ENCODE measurements around the gene PRR7.

PRR7 gene

GRCh38 chr5:177499842-177500241 lies 53.2 kb downstream of the PRR7 start:
- DNase-seq (ENCODE audit: low spot score): no peak

GRCh38 chr5:177500685-177501522 lies 54.3 kb downstream of the PRR7 start:
- peak; percentile 89 for DNase-seq (ENCODE audit: low spot score)

GRCh38 chr5:177501874-177502678 lies 55.5 kb downstream of the PRR7 start:
- no peak for DNase-seq (ENCODE audit: low spot score)

GRCh38 chr5:177502886-177503285 lies 56.3 kb downstream of the PRR7 start:
- no peak for DNase-seq (ENCODE audit: low spot score)

GRCh38 chr5:177503351-177504085 lies 56.9 kb downstream of the PRR7 start:
- DNase-seq (ENCODE audit: low spot score): no peak

GRCh38 chr5:177504086-177505056 lies 57.8 kb downstream of the PRR7 start:
- DNase-seq (ENCODE audit: low spot score): no peak

GRCh38 chr5:177505075-177505474 lies 58.5 kb downstream of the PRR7 start:
- DNase-seq (ENCODE audit: low spot score): no peak

Measured in AG08396 (cell line).